HUES48 (cell line): Measurements from ENCODE around the gene CXXC5.

Experiments used
- H3K27ac ChIP-seq: one replicate; pipeline ENCODE4 v1.7.0; 2013; ENCODE audit warnings: low read depth, low read length, inconsistent platforms
- H3K27me3 ChIP-seq: 2 replicates; pipeline ENCODE4 v1.6.1; 2013; ENCODE audit warnings: mild to moderate bottlenecking, low read length; ENCODE audit not compliant: control insufficient read depth, insufficient read depth
- H3K36me3 ChIP-seq: 2 replicates; pipeline ENCODE4 v1.6.1; 2013; ENCODE audit warnings: low read length; ENCODE audit not compliant: control insufficient read depth, insufficient read depth
- H3K4me1 ChIP-seq: 2 replicates; pipeline ENCODE4 v1.6.1; 2013; ENCODE audit warnings: mild to moderate bottlenecking, low read length; ENCODE audit not compliant: control insufficient read depth, insufficient read depth
- H3K4me3 ChIP-seq: 2 replicates; pipeline ENCODE4 v1.5.1; 2013; ENCODE audit warnings: mild to moderate bottlenecking, low read depth, low read length
- H3K9ac ChIP-seq: 2 replicates; pipeline ENCODE4 v1.6.1; 2013; ENCODE audit warnings: mild to moderate bottlenecking, low read depth, low read length, moderate library complexity
- H3K9me3 ChIP-seq: 2 replicates; pipeline ENCODE4 v1.6.1; 2013; ENCODE audit warnings: low read length; ENCODE audit not compliant: control insufficient read depth, insufficient read depth

The CXXC5 gene

DNA sequence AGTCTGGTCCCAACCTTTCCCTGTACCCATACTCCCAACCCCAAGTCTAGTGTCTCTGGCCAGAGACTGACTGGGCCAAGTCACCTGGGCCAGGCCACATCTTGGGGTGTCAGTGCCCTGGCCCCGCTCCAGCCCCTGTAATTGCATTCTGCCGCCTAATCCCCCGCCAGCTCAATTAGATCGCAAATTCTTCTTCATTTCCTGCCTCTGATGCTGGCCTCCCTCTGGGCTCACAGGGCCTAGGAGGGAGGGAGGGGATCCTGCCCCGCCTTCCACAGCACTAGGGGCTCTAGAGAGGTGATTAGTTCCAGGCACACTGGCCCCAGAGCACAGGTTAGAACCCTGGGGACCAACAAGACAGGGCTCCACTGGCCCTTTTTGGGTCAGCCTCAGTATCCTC lies 5.5 kb downstream of the CXXC5 start:
- H3K36me3 ChIP-seq = no peaks in the 10 kb centered on the region
- H3K27ac ChIP-seq = peak overlapping the region; percentile 29
- no peak overlapping the region for H3K9ac ChIP-seq
- peaks cover 59% of the 10 kb centered on the region for H3K4me1 ChIP-seq
- no peak overlapping the region for H3K4me3 ChIP-seq
- H3K27me3 ChIP-seq = no peaks in the 10 kb centered on the region; the same call in 1 of the 2 replicates
- H3K9me3 ChIP-seq = no peaks in the 10 kb centered on the region

DNA sequence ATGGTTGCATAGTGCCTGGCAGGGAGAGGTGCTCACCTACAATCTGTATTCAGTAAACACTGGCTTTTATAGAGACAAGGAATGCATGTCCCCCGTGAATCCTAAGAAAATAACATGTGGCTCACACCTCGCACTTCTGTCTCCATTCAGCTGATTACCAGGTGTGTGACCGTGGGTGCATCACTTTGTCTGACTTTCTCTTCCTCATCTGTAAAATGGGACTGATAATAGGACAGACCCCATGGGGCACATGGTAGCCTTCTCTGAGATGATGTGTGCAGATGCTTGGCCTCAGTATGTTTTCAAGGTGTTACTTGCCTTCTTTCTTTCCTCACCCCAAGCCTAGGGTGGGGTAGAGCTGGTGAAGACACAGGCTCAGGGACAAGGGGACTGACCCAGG lies 6.3 kb downstream of the CXXC5 start:
- peaks cover 67% of the 10 kb centered on the region for H3K4me1 ChIP-seq
- H3K4me3 ChIP-seq = no peak overlapping the region
- H3K9ac ChIP-seq = no peak overlapping the region
- no peaks in the 10 kb centered on the region for H3K36me3 ChIP-seq
- no peaks in the 10 kb centered on the region; the same call in 1 of the 2 replicates for H3K27me3 ChIP-seq
- peak overlapping the region; percentile 8 for H3K27ac ChIP-seq
- H3K9me3 ChIP-seq = no peaks in the 10 kb centered on the region

DNA sequence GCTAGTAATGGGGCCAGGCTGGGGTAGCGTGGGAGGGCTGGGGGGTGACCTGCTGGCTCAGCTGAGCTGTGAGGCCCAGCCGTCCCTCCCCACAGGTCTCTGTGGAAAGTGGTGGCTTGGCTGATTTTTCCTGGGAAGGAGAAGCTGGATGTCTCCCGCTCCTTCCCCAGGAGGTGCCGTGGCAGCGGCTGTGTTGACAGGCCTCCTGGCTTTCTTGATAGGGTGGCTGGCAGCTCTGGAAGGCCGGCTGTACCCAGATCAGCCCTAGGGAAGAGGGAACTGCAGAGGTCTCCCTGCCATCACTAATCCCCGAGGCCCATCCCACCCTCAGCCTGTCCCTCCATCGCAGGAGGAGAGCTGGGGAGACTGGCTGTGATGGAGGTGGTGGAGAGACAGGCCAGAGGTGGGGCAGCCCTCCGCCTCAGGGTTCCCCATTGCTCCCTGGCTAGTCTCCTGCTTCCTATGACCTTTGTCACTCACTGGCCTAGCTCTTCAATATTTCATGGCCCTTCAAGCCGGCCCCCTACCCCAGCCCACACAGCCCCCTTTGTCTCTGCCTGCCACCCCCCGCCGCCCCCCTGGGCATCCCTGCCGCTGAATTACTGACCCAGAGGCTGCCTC lies 6.8 kb downstream of the CXXC5 start:
- no peak overlapping the region for H3K4me3 ChIP-seq

DNA sequence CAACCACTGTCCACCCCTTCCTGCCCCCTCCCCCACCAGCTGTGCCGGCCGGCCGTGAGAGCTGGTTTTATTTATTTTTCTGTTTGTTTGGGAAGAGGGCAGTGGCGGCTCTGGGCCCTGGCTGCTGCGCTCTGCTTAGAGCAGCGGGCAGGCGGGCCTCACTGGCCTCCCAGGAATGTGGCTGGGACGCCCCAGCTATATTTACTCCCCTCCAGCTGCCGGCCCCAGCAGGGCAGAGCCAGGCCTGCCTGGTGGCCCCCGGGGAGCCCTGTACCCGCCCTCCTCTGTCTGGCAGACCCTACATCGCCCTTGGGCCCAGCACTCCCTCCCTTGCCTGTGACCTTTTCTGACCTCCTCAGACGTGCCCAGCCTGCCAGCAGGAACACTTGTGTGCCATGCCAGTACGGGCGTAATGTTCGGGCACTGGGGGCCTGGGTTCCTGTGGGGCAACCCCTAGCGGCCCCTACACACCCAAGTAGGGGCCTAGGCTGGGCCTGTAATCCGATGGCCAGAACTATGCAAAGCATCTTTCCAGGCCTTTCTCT lies 7.7 kb downstream of the CXXC5 start:
- H3K36me3 ChIP-seq = no peaks in the 10 kb centered on the region
- peaks cover 76% of the 10 kb centered on the region for H3K4me1 ChIP-seq
- no peak overlapping the region for H3K4me3 ChIP-seq
- H3K9ac ChIP-seq = no peak overlapping the region
- no peaks in the 10 kb centered on the region for H3K9me3 ChIP-seq
- no peaks in the 10 kb centered on the region; the same call in 1 of the 2 replicates for H3K27me3 ChIP-seq
- peak overlapping the region; percentile 8 for H3K27ac ChIP-seq

More for the DNA sequence above, 6.8 kb downstream of the CXXC5 start:
- Histone ChIP-seq H3K4me1 (peaks cover 73% of the 10 kb centered on the region), H3K27ac (peak overlapping the region; percentile 8), H3K27me3 (no peaks in the 10 kb centered on the region; the same call in 1 of the 2 replicates), H3K9ac (no peak overlapping the region), H3K9me3 (no peaks in the 10 kb centered on the region), H3K36me3 (no peaks in the 10 kb centered on the region)

DNA sequence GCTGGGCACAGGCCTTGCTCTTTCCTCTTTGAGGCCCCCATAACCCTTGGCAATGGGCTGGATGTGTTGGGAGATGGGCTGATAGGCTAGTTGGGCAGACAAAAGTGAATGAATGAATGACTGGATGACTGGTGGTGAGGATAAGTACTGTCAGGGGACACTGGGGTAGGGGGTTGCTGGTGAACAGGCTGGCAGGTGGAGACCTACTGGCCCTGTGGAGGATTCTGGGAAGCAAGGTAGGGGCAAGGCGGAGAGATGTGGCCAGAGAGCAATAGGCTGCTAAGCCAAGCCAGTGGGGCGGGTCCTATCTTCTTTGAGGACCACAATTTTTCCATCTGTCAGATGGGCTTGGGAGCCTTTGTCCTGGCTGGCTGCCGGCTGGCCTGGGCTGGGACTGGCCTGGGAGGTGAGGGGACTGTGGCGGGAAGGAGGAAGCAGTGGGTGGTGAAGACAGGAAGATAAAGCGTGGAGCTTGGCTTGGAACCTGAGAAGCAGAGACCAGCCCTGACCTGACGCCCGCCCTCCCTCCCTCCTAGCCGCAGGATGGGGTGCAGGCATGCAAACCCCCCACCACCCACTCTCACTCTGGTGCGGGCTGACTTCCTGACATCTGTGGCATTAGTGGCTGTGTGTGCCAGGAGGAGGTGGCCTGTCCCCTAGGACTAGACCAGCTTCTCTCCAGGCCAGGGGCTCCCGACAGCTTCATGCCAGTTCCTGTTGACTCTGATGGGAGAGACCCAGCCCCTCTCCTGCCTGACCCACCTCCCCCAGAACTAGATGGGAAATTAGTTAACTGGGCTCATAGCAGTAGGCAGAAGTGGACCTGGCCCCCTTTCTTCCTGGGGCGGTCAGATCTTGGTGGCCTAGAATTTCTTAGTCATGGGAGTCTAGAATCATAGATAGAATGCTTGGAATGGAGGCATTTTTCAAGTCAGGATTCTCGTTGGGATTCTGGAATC lies 9.5 kb downstream of the CXXC5 start:
- Histone ChIP-seq H3K9me3 (no peaks in the 10 kb centered on the region), H3K4me3 (no peak overlapping the region), H3K27me3 (no peaks in the 10 kb centered on the region), H3K27ac (peak overlapping the region; percentile 47), H3K9ac (no peak overlapping the region), H3K36me3 (no peaks in the 10 kb centered on the region), H3K4me1 (peaks cover 66% of the 10 kb centered on the region)

DNA sequence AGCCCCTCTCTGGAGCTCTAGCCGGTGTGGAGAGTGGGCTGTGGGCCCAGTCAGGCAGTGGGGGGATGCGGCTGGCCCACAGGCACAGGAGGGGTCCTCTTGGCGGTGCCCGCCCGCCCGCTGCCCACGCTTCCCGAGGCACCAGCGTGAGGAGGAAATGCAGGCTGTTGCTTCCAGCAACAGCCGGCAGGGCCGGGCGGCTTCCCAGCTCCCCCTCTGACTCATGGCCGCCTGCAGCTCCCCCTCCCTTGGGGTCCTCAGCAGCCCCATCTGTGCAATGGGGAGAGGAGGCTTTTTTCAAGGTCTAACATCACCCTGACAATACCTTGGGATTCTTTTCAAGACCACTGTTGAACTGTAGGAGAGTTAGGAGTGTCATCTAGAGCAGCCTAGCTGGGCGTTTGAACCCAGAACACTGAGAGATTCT lies 10.4 kb downstream of the CXXC5 start:
- Histone ChIP-seq H3K9me3 (no peaks in the 10 kb centered on the region), H3K4me1 (peaks cover 59% of the 10 kb centered on the region), H3K9ac (no peak overlapping the region), H3K27ac (peak overlapping the region; percentile 47), H3K4me3 (no peak overlapping the region), H3K27me3 (no peaks in the 10 kb centered on the region), H3K36me3 (no peaks in the 10 kb centered on the region)

DNA sequence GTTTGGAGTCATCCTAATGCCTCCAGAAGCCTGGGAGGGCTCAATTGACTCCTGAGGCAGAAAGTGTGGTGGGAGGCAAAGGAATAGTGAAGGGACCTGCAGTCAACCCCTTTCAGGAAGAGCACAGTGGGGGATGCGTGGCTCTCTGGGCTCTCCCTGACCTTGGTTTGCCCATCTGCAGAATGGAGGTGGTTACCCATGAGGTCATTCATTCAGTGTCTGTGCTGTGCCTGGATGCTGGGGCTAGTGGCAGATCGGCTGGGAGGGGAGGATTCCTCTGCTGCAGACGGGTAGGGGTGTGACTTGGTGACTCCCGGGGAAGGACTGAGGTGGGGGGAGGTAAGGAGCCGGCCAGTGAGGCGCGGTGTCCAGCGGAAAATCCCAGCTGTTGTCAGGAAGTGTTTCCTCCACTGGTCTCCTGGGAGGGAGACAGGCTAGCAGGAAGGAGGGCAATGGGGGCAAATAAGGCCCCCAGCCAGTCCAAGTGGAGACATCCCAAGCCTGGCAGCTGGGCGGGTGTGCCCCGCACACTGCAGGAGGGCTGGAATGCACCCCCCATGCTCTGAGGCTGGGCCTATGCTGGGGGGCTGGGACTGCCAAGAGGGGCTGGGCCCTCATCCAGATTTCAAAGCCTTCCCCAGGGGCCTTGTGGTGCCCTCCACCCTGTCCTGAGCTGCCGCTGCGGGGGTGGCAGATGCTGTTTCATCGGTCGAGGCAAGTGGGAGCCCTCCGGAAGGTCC lies 10.9 kb downstream of the CXXC5 start:
- H3K27ac ChIP-seq = peak overlapping the region; percentile 55
- H3K4me3 ChIP-seq = no peak overlapping the region
- H3K27me3 ChIP-seq = no peaks in the 10 kb centered on the region
- H3K9me3 ChIP-seq = no peaks in the 10 kb centered on the region
- H3K4me1 ChIP-seq = peaks cover 59% of the 10 kb centered on the region
- no peak overlapping the region for H3K9ac ChIP-seq
- no peaks in the 10 kb centered on the region for H3K36me3 ChIP-seq

DNA sequence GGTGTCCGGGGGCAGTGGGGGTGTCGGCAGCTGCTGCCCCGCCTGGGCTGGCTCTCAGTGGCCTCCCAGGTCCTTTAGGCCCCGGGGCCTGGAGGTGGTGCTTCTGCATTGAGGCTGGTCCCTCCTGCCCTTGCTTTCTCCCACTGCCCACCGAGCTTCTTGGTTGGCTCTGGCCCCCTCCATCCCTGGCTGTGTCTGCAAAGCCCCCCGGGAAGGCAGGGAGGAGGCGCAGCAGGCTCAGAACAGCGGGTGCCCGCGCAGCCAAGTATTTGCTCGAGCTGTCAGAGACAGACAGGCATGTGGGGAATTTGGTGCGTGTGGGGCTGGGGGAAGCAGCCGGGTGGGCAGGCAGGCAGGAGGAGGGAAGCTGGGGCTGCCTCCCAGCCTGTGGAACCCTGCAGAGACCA lies 11.5 kb downstream of the CXXC5 start:
- Histone ChIP-seq H3K4me3 (no peak overlapping the region), H3K9me3 (no peaks in the 10 kb centered on the region), H3K27me3 (no peaks in the 10 kb centered on the region), H3K9ac (no peak overlapping the region), H3K27ac (peak overlapping the region; percentile 55), H3K4me1 (peaks cover 57% of the 10 kb centered on the region), H3K36me3 (no peaks in the 10 kb centered on the region)

DNA sequence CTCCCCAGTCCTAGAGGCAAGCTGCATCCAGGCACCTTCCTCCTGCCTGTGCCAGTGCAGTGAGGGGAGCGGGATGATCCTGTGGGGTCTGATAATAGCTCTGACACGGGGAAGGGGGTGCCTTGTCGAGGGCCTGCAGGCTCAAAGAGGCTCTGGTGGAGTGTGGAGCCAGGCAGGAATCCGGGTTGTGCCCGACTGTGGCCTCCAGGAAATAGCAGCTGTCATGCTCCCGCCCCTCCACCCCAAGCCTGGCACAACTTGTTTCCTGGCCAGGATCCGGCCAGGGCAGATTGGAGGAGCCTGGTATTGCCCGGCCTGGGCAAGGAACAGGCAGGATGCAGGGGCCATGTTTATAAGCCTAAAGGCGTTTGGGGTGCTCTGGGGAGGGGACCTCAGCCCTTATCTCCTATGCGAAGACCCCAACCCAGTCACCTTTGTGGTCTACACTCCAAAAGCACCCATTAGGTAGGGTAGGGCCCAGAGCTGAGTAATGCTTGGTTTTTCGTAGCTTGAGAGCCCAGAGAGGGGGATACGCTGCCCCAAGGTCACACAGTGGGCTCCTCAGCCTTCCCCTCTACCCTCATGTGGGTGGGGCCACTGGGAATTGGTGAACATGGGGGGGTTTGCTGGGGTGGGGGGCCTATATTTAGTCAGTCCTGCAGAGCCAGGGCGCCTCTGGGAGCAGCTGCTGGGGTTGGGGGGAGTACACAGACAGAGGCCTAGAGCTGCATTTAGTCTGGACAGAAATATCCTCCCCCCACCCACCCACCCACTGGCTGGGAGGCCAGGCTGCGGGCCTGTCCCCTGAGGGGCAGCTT lies 12.2 kb downstream of the CXXC5 start:
- Histone ChIP-seq H3K4me1 (peaks cover 52% of the 10 kb centered on the region), H3K36me3 (no peaks in the 10 kb centered on the region), H3K9me3 (no peaks in the 10 kb centered on the region), H3K4me3 (no peak overlapping the region), H3K27me3 (no peaks in the 10 kb centered on the region), H3K9ac (no peak overlapping the region), H3K27ac (peak overlapping the region; percentile 55)
